CD14-positive monocyte (primary cell): Measurements from ENCODE around the gene AHSG. TPM values are rescaled to one million over a fixed set of nuclear protein-coding genes. Genes with fewer than 3 reads are reported as not detected.

ENCODE experiments used
- DNase-seq, 3 donors: peaks; one replicate each; pipeline ENCODE4 v3.0.0-alpha.2; 2011 to 2022
- H2AFZ ChIP-seq: 2 replicates; pipeline ENCODE4 v1.6.0; 2012; ENCODE audit warnings: mild to moderate bottlenecking, low read depth, low read length, inconsistent platforms; ENCODE audit not compliant: insufficient read depth, poor library complexity, severe bottlenecking
- H3K27ac ChIP-seq, 2 donors: 1 replicate in 1 of 2; 2 replicates in 1 of 2; pipeline ENCODE4 v1.5.1; 2012 to 2013; ENCODE audit warnings: low read length in 2 of 2, control low read depth in 1 of 2, inconsistent platforms in 1 of 2, low read depth in 1 of 2, mild to moderate bottlenecking in 1 of 2
- H3K27me3 ChIP-seq, 2 donors: one replicate each; pipeline versions ENCODE4 v1.6.0 to v1.6.1; 2011 to 2013; ENCODE audit warnings: low read length in 2 of 2; ENCODE audit not compliant: control insufficient read depth in 2 of 2, insufficient read depth in 2 of 2
- H3K36me3 ChIP-seq, 2 donors: replicated peaks in 1 of 2; 1 replicate in 1 of 2; 2 replicates in 1 of 2; pipeline versions ENCODE4 v1.5.1 to v1.6.1; 2012 to 2013; ENCODE audit warnings: low read length in 2 of 2, control low read depth in 1 of 2, inconsistent platforms in 1 of 2, mild to moderate bottlenecking in 1 of 2; ENCODE audit not compliant: insufficient read depth in 2 of 2, control insufficient read depth in 1 of 2
- H3K4me1 ChIP-seq, 2 donors: 1 replicate in 1 of 2; 2 replicates in 1 of 2; pipeline versions ENCODE4 v1.5.1 to v1.6.1; 2012 to 2013; ENCODE audit warnings: low read length in 2 of 2, control low read depth in 1 of 2, inconsistent platforms in 1 of 2, mild to moderate bottlenecking in 1 of 2, moderate library complexity in 1 of 2; ENCODE audit not compliant: insufficient read depth in 2 of 2, control insufficient read depth in 1 of 2
- H3K4me2 ChIP-seq: replicated peaks from 2 replicates; pipeline ENCODE3; 2012; ENCODE audit warnings: low read length, moderate library complexity, mild to moderate bottlenecking; ENCODE audit not compliant: poor library complexity, severe bottlenecking; ENCODE audit errors: extremely low read depth
- H3K4me3 ChIP-seq, 3 experiments: fragments of 200-600 bp in 1 of 3; sonication (generic) in 1 of 3; replicated peaks in 1 of 3; 1 replicate in 2 of 3; 2 replicates in 1 of 3; pipeline ENCODE4 v1.5.1; 2011 to 2013; ENCODE audit warnings: low read length in 3 of 3, mild to moderate bottlenecking in 3 of 3, control low read depth in 2 of 3, low read depth in 2 of 3, inconsistent platforms in 1 of 3, moderate library complexity in 1 of 3
- H3K79me2 ChIP-seq: 2 replicates; pipeline ENCODE4 v1.6.0; 2012; ENCODE audit warnings: mild to moderate bottlenecking, control low read depth, inconsistent platforms, low read length, moderate library complexity; ENCODE audit not compliant: insufficient read depth
- H3K9ac ChIP-seq: 2 replicates; pipeline ENCODE4 v1.6.0; 2017; ENCODE audit warnings: low read length, mild to moderate bottlenecking; ENCODE audit not compliant: insufficient read depth, poor library complexity, severe bottlenecking
- H3K9me3 ChIP-seq, 2 donors: replicated peaks in 1 of 2; 1 replicate in 1 of 2; 2 replicates in 1 of 2; pipeline versions ENCODE4 v1.5.1 to v1.6.1; 2012 to 2013; ENCODE audit warnings: low read length in 2 of 2, control low read depth in 1 of 2; ENCODE audit not compliant: control insufficient read depth in 1 of 2, insufficient read depth in 1 of 2
- H4K20me1 ChIP-seq: 2 replicates; pipeline ENCODE4 v1.6.0; 2012; ENCODE audit warnings: mild to moderate bottlenecking, low read length, control low read depth, moderate library complexity; ENCODE audit not compliant: insufficient read depth
- H3K27ac Mint-ChIP-seq, 7 donors: one replicate each; pipeline ENCODE4 v1.8.0; 2020; ENCODE audit warnings: mild to moderate bottlenecking in 7 of 7, mixed read lengths in 7 of 7, moderate library complexity in 6 of 7, inconsistent platforms in 2 of 7
- H3K27me3 Mint-ChIP-seq, 3 donors: one replicate each; pipeline ENCODE4 v1.8.0; 2021 to 2022; ENCODE audit warnings: low read depth in 3 of 3, mild to moderate bottlenecking in 3 of 3, mixed read lengths in 3 of 3, moderate library complexity in 3 of 3, inconsistent platforms in 1 of 3
- H3K36me3 Mint-ChIP-seq, 2 donors: one replicate each; pipeline ENCODE4 v1.8.0; 2020; ENCODE audit warnings: mixed read lengths in 2 of 2, inconsistent platforms in 1 of 2, mild to moderate bottlenecking in 1 of 2
- H3K4me1 Mint-ChIP-seq: one replicate; pipeline ENCODE4 v1.8.0; 2020; ENCODE audit warnings: mild to moderate bottlenecking, mixed read lengths
- H3K4me3 Mint-ChIP-seq, 2 donors: one replicate each; pipeline ENCODE4 v1.8.0; 2020; ENCODE audit warnings: mild to moderate bottlenecking in 2 of 2, mixed read lengths in 2 of 2, moderate library complexity in 1 of 2
- H3K9me3 Mint-ChIP-seq, 7 donors: one replicate each; pipeline ENCODE4 v1.8.0; 2020 to 2022; ENCODE audit warnings: mixed read lengths in 7 of 7, mild to moderate bottlenecking in 6 of 7, moderate library complexity in 6 of 7, inconsistent platforms in 2 of 7
- CTCF ChIP-seq: fragments of 200-600 bp; IDR thresholded peaks from one replicate; pipeline ENCODE4 v1.8.0; 2022; ENCODE audit warnings: antibody characterized with exemption, mild to moderate bottlenecking
- WGBS: methylation state at CpG from one replicate; pipeline ENCODE4 v1.1.5; 2013; ENCODE audit warnings: missing lambda C conversion rate; ENCODE audit not compliant: insufficient coverage; 5-methylcytosine and 5-hydroxymethylcytosine counted together
- intact Hi-C, 2 donors: fragments of 100-400 bp; cut with micrococcal nuclease; formaldehyde crosslinking; loops; one replicate each; pipeline versions ENCODE4 v1.15.0 to v1.15.1; 2023
- polyA plus RNA-seq, 3 donors: library from polyadenylated mRNA; depleted of rRNA in 1 of 3; unstranded in 2 of 3; stranded (reverse) in 1 of 3; fragments of 300-500 nt in 2 of 3; fragments of >200 nt in 1 of 3; fragmentation: Illumina TruSeq in 2 of 3; gene quantifications; 1 replicate in 2 of 3; 2 replicates in 1 of 3; pipeline ENCODE4 v1.2.3, GENCODE V29; 2012 to 2021

The AHSG gene
- polyA plus RNA-seq, 3 donors = not detected

GRCh38 chr3:186571644-186572013, 41.2 kb upstream of the AHSG start:
- no peak for TF ChIP-seq CTCF
- no peaks in the 10 kb centered on the region for H3K27me3 Mint-ChIP-seq
- H4K20me1 ChIP-seq = no peaks in the 10 kb centered on the region
- intact Hi-C loops = loop anchor here in 1 of 2 donors (10.0 kb wide), 1 partner anchor 213 kb away; the partner anchor contains the start of gene EIF4A2
- H3K9ac ChIP-seq = peak overlapping the region; percentile 99
- H3K36me3 Mint-ChIP-seq = peaks cover 36 to 45% of the 10 kb centered on the region in 2 donors
- H3K4me1 Mint-ChIP-seq = peaks cover 28% of the 10 kb centered on the region
- peak overlapping the region in 1 of 2 donors; percentile 94 for H3K27ac ChIP-seq
- DNase-seq = peak in 1 of 3 donors; percentile 10
- peaks cover 34 to 45% of the 10 kb centered on the region in 2 donors for H3K36me3 ChIP-seq
- H3K79me2 ChIP-seq = peaks cover 59% of the 10 kb centered on the region
- H2AFZ ChIP-seq = no peak overlapping the region
- peaks cover 23 to 32% of the 10 kb centered on the region in 2 donors for H3K4me1 ChIP-seq
- H3K4me2 ChIP-seq = peak overlapping the region; percentile 99
- H3K4me3 Mint-ChIP-seq = peak overlapping the region; percentile 96 to 97
- H3K27ac Mint-ChIP-seq = peak overlapping the region; percentile 92 to 99 (median 97)
- H3K4me3 ChIP-seq = peak overlapping the region; percentile 78 to 96 (median 88)
- WGBS = no CpG with 5 or more reads among the region's 2 CpGs
- no peaks in the 10 kb centered on the region for H3K27me3 ChIP-seq
- no peaks in the 10 kb centered on the region for H3K9me3 Mint-ChIP-seq
- H3K9me3 ChIP-seq = no peaks in the 10 kb centered on the region

- Mint-ChIP-seq H3K27ac (no peak overlapping the region), H3K36me3 (peaks cover 79 to 93% of the 10 kb centered on the region in 2 donors), H3K4me3 (no peak overlapping the region), H3K9me3 (no peaks in the 10 kb centered on the region), H3K27me3 (no peaks in the 10 kb centered on the region), H3K4me1 (peaks cover 1% of the 10 kb centered on the region)
- no peak overlapping the region for H3K4me2 ChIP-seq
- H2AFZ ChIP-seq = no peak overlapping the region
- H3K79me2 ChIP-seq = peaks cover 21% of the 10 kb centered on the region
- H3K4me3 ChIP-seq = no peak overlapping the region
- no peaks in the 10 kb centered on the region for H3K4me1 ChIP-seq
- no peaks in the 10 kb centered on the region for H3K27me3 ChIP-seq
- H3K9ac ChIP-seq = no peak overlapping the region
- TF ChIP-seq CTCF = no peak
- H3K9me3 ChIP-seq = no peaks in the 10 kb centered on the region
- no peak overlapping the region for H3K27ac ChIP-seq
- H3K36me3 ChIP-seq = peaks cover 84 to 100% of the 10 kb centered on the region in 2 donors
- H4K20me1 ChIP-seq = no peaks in the 10 kb centered on the region
- DNase-seq = no peak
- intact Hi-C loops = loop anchor here in 1 of 2 donors (10.0 kb wide), 1 partner anchor 207 kb away; the partner anchor contains the start of gene EIF4A2
- no CpG with 5 or more reads among the region's 2 CpGs for WGBS
Measured at GRCh38 chr3:186577521-186577920, 35.3 kb upstream of the AHSG start.
